HEK293 (cell line): ENCODE measurements around the gene GABRB2.

Experiments used
- CTCF ChIA-PET: fragments of 350-600 bp; formaldehyde crosslinking; extraction: SDS; loops from one replicate; lab custom pipeline; 2021; ENCODE audit warnings: antibody characterized with exemption; lab: Yijun Ruan, JAX
- POLR2A ChIA-PET: fragments of 300-600 bp; formaldehyde crosslinking; extraction: SDS; loops from one replicate; lab custom pipeline; 2020; ENCODE audit warnings: antibody characterized with exemption, inconsistent platforms; lab: Yijun Ruan, JAX
- H3K27ac ChIP-seq: fragments of 200-500 bp; sonication (Bioruptor generic); 2 replicates; pipeline ENCODE4 v1.5.1; 2014; ENCODE audit warnings: low read depth, low read length, control low read depth, inconsistent platforms; ENCODE audit errors: extremely low read depth
- H3K36me3 ChIP-seq, 2 experiments: fragments of 200-500 bp in 1 of 2; sonication (Bioruptor generic) in 1 of 2; 1 replicate in 1 of 2; 2 replicates in 1 of 2; pipeline ENCODE4 v1.5.1; 2014 to 2017; ENCODE audit warnings: inconsistent platforms in 2 of 2, low read length in 2 of 2; ENCODE audit not compliant: control insufficient read depth in 2 of 2, insufficient read depth in 1 of 2
- H3K4me1 ChIP-seq: fragments of 200-500 bp; sonication (Bioruptor generic); 2 replicates; pipeline ENCODE4 v1.5.1; 2014; ENCODE audit warnings: mild to moderate bottlenecking, low read length, inconsistent platforms; ENCODE audit not compliant: control insufficient read depth, insufficient read depth
- H3K4me3 ChIP-seq: 2 replicates; pipeline ENCODE4 v1.5.1; 2011; ENCODE audit warnings: low read depth, mild to moderate bottlenecking, control low read depth, low read length, moderate library complexity
- H3K9me3 ChIP-seq: fragments of 200-500 bp; sonication (Bioruptor generic); 2 replicates; pipeline ENCODE4 v1.5.1; 2014; ENCODE audit warnings: low read depth, low read length, inconsistent platforms; ENCODE audit not compliant: control insufficient read depth, insufficient read depth
- KLF16 ChIP-seq: fragments of 450-650 bp; formaldehyde crosslinking; IDR thresholded peaks from 2 replicates; pipeline ENCODE4 v1.5.1; 2017; ENCODE audit warnings: missing biosample characterization, missing genetic modification characterization
- ZIC2 ChIP-seq: fragments of 450-650 bp; formaldehyde crosslinking; IDR thresholded peaks from 2 replicates; pipeline ENCODE4 v1.5.1; 2016; ENCODE audit warnings: missing biosample characterization, missing genetic modification characterization
- ZNF148 ChIP-seq: fragments of 450-650 bp; formaldehyde crosslinking; IDR thresholded peaks from 2 replicates; pipeline ENCODE4 v1.5.0; 2017; ENCODE audit warnings: missing biosample characterization, missing genetic modification characterization, borderline replicate concordance
- ZNF398 ChIP-seq: fragments of 450-650 bp; formaldehyde crosslinking; IDR thresholded peaks from 2 replicates; pipeline ENCODE4 v1.5.1; 2017; ENCODE audit warnings: missing biosample characterization, missing genetic modification characterization
- ZNF449 ChIP-seq: fragments of 450-650 bp; formaldehyde crosslinking; IDR thresholded peaks from 2 replicates; pipeline ENCODE4 v1.5.1; 2017; ENCODE audit warnings: missing biosample characterization, mild to moderate bottlenecking, missing genetic modification characterization, moderate library complexity
- ZNF768 ChIP-seq: fragments of 450-650 bp; formaldehyde crosslinking; IDR thresholded peaks from 2 replicates; pipeline ENCODE4 v1.5.1; 2018; ENCODE audit warnings: missing biosample characterization, mild to moderate bottlenecking, missing genetic modification characterization
- ZSCAN18 ChIP-seq: fragments of 450-650 bp; formaldehyde crosslinking; IDR thresholded peaks from 2 replicates; pipeline ENCODE4 v1.5.1; 2016; ENCODE audit warnings: missing biosample characterization, missing genetic modification characterization
- ZSCAN23 ChIP-seq: fragments of 450-650 bp; formaldehyde crosslinking; IDR thresholded peaks from 2 replicates; pipeline ENCODE4 v1.5.1; 2016; ENCODE audit warnings: missing biosample characterization, missing genetic modification characterization
- TF ChIP-seq, protein P1 (sequence below): fragments of 450-650 bp; formaldehyde crosslinking; IDR thresholded peaks from 2 replicates; pipeline ENCODE4 v1.5.1; 2016; ENCODE audit warnings: missing biosample characterization, missing genetic modification characterization
- TF ChIP-seq, protein P2 (sequence below): fragments of 450-650 bp; formaldehyde crosslinking; conservative IDR thresholded peaks from 2 replicates; pipeline ENCODE4 v1.5.1; 2016; ENCODE audit warnings: low read depth, missing biosample characterization, missing genetic modification characterization

The GABRB2 gene

GRCh38 chr5:161391724-161392123 is 154.8 kb downstream of the GABRB2 start (continued):
- TF ChIP-seq, protein P1, sequence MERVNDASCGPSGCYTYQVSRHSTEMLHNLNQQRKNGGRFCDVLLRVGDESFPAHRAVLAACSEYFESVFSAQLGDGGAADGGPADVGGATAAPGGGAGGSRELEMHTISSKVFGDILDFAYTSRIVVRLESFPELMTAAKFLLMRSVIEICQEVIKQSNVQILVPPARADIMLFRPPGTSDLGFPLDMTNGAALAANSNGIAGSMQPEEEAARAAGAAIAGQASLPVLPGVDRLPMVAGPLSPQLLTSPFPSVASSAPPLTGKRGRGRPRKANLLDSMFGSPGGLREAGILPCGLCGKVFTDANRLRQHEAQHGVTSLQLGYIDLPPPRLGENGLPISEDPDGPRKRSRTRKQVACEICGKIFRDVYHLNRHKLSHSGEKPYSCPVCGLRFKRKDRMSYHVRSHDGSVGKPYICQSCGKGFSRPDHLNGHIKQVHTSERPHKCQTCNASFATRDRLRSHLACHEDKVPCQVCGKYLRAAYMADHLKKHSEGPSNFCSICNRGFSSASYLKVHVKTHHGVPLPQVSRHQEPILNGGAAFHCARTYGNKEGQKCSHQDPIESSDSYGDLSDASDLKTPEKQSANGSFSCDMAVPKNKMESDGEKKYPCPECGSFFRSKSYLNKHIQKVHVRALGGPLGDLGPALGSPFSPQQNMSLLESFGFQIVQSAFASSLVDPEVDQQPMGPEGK (tag by site-specific recombination): no peak
- no peak for TF ChIP-seq ZSCAN23 (tag by site-specific recombination)
- TF ChIP-seq ZIC2 (tag by site-specific recombination): no peak

DNA sequence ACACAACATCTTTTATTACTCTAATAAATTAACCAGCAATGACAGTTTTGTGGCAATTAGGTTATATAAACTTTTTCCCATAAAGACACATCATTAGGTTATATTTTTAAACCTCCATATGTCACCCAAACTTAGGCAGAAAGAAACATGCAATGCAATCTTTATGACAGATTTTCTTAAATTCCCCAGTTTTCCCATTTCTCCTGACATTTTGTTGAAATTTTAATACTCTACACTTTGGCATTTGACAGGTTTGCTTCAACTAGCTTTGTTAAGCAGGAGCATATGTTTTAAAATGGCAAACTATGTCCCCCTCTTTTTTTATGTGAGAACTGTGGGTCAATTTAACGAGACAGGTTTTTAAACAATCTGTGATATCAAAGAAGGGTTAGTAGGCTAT is 155.5 kb downstream of the GABRB2 start:
- Histone ChIP-seq H3K36me3 (no peaks in the 10 kb centered on the region), H3K4me3 (no peak overlapping the region), H3K27ac (no peak overlapping the region), H3K9me3 (no peaks in the 10 kb centered on the region), H3K4me1 (no peaks in the 10 kb centered on the region)
- ChIA-PET CTCF (no interaction called here), POLR2A (no interaction called here)
- TF ChIP-seq ZNF398 (no peak), ZSCAN18 (tag by site-specific recombination) (no peak), ZNF768 (tag by site-specific recombination) (no peak), ZNF148 (tag by site-specific recombination) (no peak), KLF16 (tag by site-specific recombination) (no peak), ZNF449 (tag by site-specific recombination) (no peak)
- TF ChIP-seq, protein P2, sequence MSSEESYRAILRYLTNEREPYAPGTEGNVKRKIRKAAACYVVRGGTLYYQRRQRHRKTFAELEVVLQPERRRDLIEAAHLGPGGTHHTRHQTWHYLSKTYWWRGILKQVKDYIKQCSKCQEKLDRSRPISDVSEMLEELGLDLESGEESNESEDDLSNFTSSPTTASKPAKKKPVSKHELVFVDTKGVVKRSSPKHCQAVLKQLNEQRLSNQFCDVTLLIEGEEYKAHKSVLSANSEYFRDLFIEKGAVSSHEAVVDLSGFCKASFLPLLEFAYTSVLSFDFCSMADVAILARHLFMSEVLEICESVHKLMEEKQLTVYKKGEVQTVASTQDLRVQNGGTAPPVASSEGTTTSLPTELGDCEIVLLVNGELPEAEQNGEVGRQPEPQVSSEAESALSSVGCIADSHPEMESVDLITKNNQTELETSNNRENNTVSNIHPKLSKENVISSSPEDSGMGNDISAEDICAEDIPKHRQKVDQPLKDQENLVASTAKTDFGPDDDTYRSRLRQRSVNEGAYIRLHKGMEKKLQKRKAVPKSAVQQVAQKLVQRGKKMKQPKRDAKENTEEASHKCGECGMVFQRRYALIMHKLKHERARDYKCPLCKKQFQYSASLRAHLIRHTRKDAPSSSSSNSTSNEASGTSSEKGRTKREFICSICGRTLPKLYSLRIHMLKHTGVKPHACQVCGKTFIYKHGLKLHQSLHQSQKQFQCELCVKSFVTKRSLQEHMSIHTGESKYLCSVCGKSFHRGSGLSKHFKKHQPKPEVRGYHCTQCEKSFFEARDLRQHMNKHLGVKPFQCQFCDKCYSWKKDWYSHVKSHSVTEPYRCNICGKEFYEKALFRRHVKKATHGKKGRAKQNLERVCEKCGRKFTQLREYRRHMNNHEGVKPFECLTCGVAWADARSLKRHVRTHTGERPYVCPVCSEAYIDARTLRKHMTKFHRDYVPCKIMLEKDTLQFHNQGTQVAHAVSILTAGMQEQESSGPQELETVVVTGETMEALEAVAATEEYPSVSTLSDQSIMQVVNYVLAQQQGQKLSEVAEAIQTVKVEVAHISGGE (tag by site-specific recombination): no peak
